Activated T-cell treated with anti-CD3 and anti-CD28 coated beads, Interleukin-2, amount 50 U/mL, for 24 hours (primary cell): ENCODE measurements around the gene TMEM259.
"Not testable (repeated sequence)": the region's sequence is repeated elsewhere in the genome, so short reads cannot be mapped to it uniquely, and the experiment has no call there.

ENCODE experiments used
- DNase-seq: peaks from one replicate; pipeline ENCODE4 v3.0.0-alpha.2; 2020
- H3K27ac Mint-ChIP-seq: 2 replicates; pipeline ENCODE4 v1.8.0; 2020; ENCODE audit warnings: mild to moderate bottlenecking, mixed read lengths
- H3K27me3 Mint-ChIP-seq: 2 replicates; pipeline ENCODE4 v1.8.0; 2020; ENCODE audit warnings: mixed read lengths
- H3K36me3 Mint-ChIP-seq: 2 replicates; pipeline ENCODE4 v1.8.0; 2020; ENCODE audit warnings: low read depth, mixed read lengths
- H3K4me1 Mint-ChIP-seq: 2 replicates; pipeline ENCODE4 v1.8.0; 2020; ENCODE audit warnings: low read depth, mixed read lengths
- H3K4me3 Mint-ChIP-seq: 2 replicates; pipeline ENCODE4 v1.8.0; 2020; ENCODE audit warnings: mild to moderate bottlenecking, moderate library complexity, mixed read lengths
- H3K9me3 Mint-ChIP-seq: 2 replicates; pipeline ENCODE4 v1.8.0; 2020; ENCODE audit warnings: mixed read lengths

Gene TMEM259

GRCh38 chr19:1037621-1038064 lies 16.7 kb upstream of the TMEM259 start:
- Mint-ChIP-seq H3K27me3 (no peaks in the 10 kb centered on the region), H3K4me1 (peaks cover 53% of the 10 kb centered on the region), H3K9me3 (no peaks in the 10 kb centered on the region), H3K27ac (peak overlapping the region; percentile 88), H3K4me3 (peak overlapping the region; percentile 51), H3K36me3 (peaks cover 44% of the 10 kb centered on the region)
- no peak for DNase-seq

- Mint-ChIP-seq H3K9me3 (no peaks in the 10 kb centered on the region), H3K36me3 (peaks cover 54% of the 10 kb centered on the region), H3K27me3 (no peaks in the 10 kb centered on the region), H3K4me3 (no peak overlapping the region), H3K4me1 (peaks cover 49% of the 10 kb centered on the region), H3K27ac (no peak overlapping the region)
- DNase-seq = no peak
Measured at GRCh38 chr19:1035998-1036621, 15.2 kb upstream of the TMEM259 start.

GRCh38 chr19:1032264-1032867 lies 11.4 kb upstream of the TMEM259 start:
- Mint-ChIP-seq H3K36me3 (peaks cover 48% of the 10 kb centered on the region), H3K4me3 (no peak overlapping the region), H3K9me3 (no peaks in the 10 kb centered on the region), H3K4me1 (peaks cover 33% of the 10 kb centered on the region), H3K27ac (peak overlapping the region; percentile 33), H3K27me3 (no peaks in the 10 kb centered on the region)
- DNase-seq = no peak

GRCh38 chr19:1028062-1028926 lies 7.4 kb upstream of the TMEM259 start:
- H3K4me3 Mint-ChIP-seq = peak overlapping the region; percentile 89
- peaks cover 37% of the 10 kb centered on the region for H3K4me1 Mint-ChIP-seq
- no peaks in the 10 kb centered on the region for H3K9me3 Mint-ChIP-seq
- no peaks in the 10 kb centered on the region for H3K27me3 Mint-ChIP-seq
- DNase-seq = peak; percentile 69
- H3K27ac Mint-ChIP-seq = peak overlapping the region; percentile 81
- H3K36me3 Mint-ChIP-seq = peaks cover 37% of the 10 kb centered on the region

GRCh38 chr19:1027650-1028061 lies 6.7 kb upstream of the TMEM259 start:
- Mint-ChIP-seq H3K4me3 (peak overlapping the region; percentile 89), H3K36me3 (peaks cover 30% of the 10 kb centered on the region), H3K27me3 (no peaks in the 10 kb centered on the region), H3K27ac (peak overlapping the region; percentile 91), H3K4me1 (peaks cover 35% of the 10 kb centered on the region), H3K9me3 (no peaks in the 10 kb centered on the region)
- DNase-seq = no peak

DNA sequence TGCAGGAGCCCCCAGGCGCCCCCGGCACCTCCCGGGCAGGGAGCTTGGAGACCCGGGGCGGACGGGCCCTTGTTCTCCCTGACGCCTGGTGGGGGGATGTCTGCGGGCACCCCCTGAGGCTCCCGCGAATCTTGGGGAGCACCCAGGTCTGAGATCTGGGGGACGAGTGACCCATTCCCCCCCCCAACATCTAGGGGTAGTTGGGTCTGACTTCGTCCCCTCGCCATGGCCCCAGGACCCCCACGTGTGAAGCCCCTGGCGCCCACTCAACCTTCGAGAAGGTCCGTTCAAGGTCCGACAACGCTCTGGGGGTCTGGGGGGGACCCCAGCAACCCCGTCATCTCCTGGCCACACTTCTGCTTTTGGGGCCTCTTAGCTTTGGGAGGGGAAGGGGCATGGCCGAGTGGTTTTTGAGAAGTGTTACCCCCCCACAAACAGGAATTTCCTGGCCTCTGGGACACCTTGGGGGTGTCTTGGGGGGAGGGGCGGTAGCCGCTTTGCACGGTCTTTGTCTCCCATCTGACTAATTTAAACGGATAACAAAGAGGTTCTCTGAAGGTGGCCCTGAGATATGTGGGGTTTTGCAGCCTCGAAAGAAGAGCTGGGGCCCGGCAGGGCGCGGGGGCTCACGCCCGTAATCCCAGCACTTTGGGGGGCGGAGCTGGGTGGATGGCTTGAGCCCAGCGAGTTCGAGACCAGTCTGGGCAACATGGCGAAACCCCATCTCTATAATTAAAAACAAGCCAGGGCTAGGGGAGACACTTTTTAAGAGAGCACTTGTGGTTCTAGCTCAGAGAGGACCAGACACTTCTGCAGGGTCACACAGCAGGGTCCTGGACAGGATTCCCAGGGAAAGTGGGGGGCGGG lies 6.1 kb upstream of the TMEM259 start:
- H3K4me3 Mint-ChIP-seq = peak overlapping the region; percentile 89
- H3K27ac Mint-ChIP-seq = peak overlapping the region; percentile 91
- no peaks in the 10 kb centered on the region for H3K9me3 Mint-ChIP-seq
- H3K4me1 Mint-ChIP-seq = peaks cover 31% of the 10 kb centered on the region
- peak; percentile 60 for DNase-seq
- no peaks in the 10 kb centered on the region for H3K27me3 Mint-ChIP-seq
- peaks cover 24% of the 10 kb centered on the region for H3K36me3 Mint-ChIP-seq

DNA sequence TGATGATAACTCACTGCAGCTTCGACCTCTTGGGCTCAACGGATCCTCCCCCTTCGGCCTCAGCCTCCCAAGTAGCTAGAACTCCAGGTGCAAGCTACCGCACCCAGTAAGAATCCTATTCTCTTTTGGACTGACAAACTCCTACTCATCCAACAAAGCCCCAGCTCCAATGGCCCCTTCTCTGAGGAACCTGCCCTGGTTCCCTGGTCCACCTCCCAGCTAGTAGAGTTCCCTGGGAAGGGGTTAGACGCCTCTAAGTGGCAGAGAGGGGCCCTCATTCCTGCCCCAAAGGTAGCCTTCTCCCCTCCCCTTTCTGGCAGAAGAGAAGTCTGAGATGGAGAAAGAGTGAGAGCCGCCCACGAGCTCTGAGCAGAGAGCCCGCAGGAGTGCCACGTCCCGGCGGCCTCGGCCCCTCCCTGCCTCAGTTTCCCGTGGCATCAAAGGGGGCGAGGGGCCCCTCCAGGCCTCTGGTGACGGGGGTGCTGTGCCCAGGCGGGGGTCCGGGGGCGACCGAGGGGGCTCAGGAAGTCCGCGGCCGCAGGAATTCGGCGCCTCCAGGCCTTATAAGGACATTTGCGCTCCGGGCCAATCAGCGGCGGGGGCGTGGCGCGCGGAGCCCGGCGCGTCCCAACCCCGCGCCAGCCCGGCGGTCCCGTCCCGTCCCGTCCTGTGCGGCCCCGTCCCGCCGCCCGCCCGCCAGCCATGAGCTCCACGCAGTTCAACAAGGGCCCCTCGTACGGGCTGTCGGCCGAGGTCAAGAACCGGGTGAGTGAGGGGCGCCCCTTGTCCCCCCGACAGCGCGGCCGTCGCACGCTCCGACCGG lies 5.2 kb upstream of the TMEM259 start, which contains the start of gene CNN2:
CNN2 (plus strand) TSS at position 649 of the 823 bp plus-strand sequence; CDS start at position 703, 54 bp downstream.
- Mint-ChIP-seq H3K36me3 (peaks cover 20% of the 10 kb centered on the region), H3K4me3 (peak within 1 kb of the TSS; percentile 89), H3K4me1 (peaks cover 38% of the 10 kb centered on the region), H3K27me3 (no peaks in the 10 kb centered on the region), H3K27ac (peak within 1 kb of the TSS; percentile 91), H3K9me3 (no peaks in the 10 kb centered on the region)
- peak; percentile 82 for DNase-seq

DNA sequence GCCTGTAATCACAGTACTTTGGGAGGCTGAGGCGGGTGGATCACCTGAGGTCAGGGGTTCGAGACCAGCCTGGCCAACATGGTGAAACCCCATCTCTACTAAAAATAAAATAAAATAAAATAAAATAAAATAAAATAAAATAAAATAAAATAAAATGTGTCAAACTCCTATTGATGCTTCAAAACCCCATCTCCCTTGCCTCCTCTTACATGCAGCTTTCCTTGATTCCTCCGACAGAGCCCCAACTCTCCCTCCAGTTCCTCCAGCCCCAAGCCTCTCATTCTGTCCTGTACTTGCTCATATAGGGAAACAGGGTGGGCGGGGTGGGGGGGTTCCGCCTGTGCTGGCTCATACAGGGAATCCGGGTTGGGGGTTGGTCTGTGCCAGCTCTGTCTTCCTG lies 4.2 kb upstream of the TMEM259 start:
- H3K27me3 Mint-ChIP-seq, DNase-seq, H3K4me3 Mint-ChIP-seq, H3K9me3 Mint-ChIP-seq, H3K27ac Mint-ChIP-seq: not testable (repeated sequence)
- Mint-ChIP-seq H3K4me1 (peaks cover 30% of the 10 kb centered on the region), H3K36me3 (peaks cover 18% of the 10 kb centered on the region)

DNA sequence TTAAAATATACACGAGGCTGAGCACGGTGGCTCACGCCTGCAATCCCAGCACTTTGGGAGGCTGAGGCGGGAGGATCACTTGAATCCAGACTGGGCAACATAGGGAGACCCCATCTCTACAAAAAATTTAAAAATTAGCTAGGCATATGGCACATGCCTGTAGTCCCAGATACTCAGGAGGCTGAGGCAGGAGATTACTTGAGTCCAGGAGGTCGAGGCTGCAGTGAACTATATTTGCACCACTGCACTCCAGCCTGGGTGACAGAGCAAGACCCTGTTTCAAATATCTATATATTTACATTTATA lies 2.9 kb upstream of the TMEM259 start:
- not testable (repeated sequence) for H3K9me3 Mint-ChIP-seq, DNase-seq, H3K27me3 Mint-ChIP-seq, H3K4me3 Mint-ChIP-seq, H3K27ac Mint-ChIP-seq
- Mint-ChIP-seq H3K4me1 (peaks cover 34% of the 10 kb centered on the region), H3K36me3 (peaks cover 24% of the 10 kb centered on the region)

- peaks cover 52% of the 10 kb centered on the region for H3K4me1 Mint-ChIP-seq
- H3K27me3 Mint-ChIP-seq = no peaks in the 10 kb centered on the region
- peak overlapping the region; percentile 93 for H3K4me3 Mint-ChIP-seq
- peak; percentile 65 for DNase-seq
- no peaks in the 10 kb centered on the region for H3K9me3 Mint-ChIP-seq
- peak overlapping the region; percentile 93 for H3K27ac Mint-ChIP-seq
- H3K36me3 Mint-ChIP-seq = peaks cover 43% of the 10 kb centered on the region
Measured at GRCh38 chr19:1019980-1020867, 699 bp downstream of the TMEM259 start.

- Mint-ChIP-seq H3K27ac (peak overlapping the region; percentile 93), H3K27me3 (no peaks in the 10 kb centered on the region), H3K9me3 (no peaks in the 10 kb centered on the region), H3K36me3 (peaks cover 43% of the 10 kb centered on the region), H3K4me3 (peak overlapping the region; percentile 93), H3K4me1 (peaks cover 50% of the 10 kb centered on the region)
- DNase-seq = no peak
Measured at GRCh38 chr19:1019616-1019961, 1.3 kb downstream of the TMEM259 start.

DNA sequence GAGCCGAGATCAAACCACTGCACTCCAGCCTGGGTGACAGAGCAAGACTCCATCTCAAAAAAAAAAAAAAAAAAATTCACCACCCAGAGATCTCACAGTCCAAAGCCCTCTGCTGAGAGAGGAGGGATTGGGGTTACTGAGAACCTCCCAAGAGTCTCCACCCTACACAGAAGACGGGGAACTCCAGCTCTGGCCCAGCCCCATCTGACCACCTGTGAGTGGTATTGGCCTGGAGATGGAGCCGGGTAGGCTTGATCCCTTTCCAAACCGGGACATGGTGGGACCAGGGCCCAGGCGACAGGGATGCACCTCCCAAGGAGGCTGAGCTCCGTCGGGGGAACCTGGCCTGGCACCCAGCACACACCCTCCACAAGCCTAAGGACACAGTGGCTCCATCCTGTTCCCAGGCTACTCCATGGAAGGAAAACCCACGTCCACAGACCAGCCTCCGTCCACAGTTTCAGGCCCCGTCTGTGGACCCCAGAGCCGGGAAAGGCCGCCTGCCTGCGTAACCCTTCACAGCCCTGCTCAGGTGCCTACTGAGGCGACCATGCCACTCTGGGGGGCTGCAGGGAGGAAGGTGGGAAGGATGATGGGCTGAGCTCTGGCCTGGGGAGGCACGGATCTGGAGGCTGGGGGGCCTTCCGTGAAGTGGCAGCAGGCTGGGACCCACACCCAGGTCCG lies 1.8 kb downstream of the TMEM259 start:
- H3K4me3 Mint-ChIP-seq = peak overlapping the region; percentile 93
- peaks cover 52% of the 10 kb centered on the region for H3K4me1 Mint-ChIP-seq
- H3K9me3 Mint-ChIP-seq = no peaks in the 10 kb centered on the region
- no peaks in the 10 kb centered on the region for H3K27me3 Mint-ChIP-seq
- peaks cover 46% of the 10 kb centered on the region for H3K36me3 Mint-ChIP-seq
- DNase-seq = no peak
- H3K27ac Mint-ChIP-seq = peak overlapping the region; percentile 87
